Transverse colon (tissue), 4 donors: ENCODE results near the gene ZNF559.

Source experiments
- CTCF ChIP-seq, 5 experiments: fragments of 200-600 bp in 3 of 5; fragments of 450-650 bp in 2 of 5; sonication (generic) in 3 of 5; IDR thresholded peaks; 1 replicate in 2 of 5; 2 replicates in 3 of 5; pipeline ENCODE4 v1.5.1; 2016 to 2017; ENCODE audit warnings: antibody characterized with exemption in 5 of 5, inconsistent platforms in 3 of 5, mild to moderate bottlenecking in 2 of 5, moderate library complexity in 1 of 5
- POLR2A ChIP-seq: fragments of 450-650 bp; IDR thresholded peaks from one replicate; pipeline ENCODE4 v1.6.1; 2016; ENCODE audit warnings: antibody characterized with exemption, mild to moderate bottlenecking, moderate library complexity
- POLR2AphosphoS5 ChIP-seq, 3 donors: sonication (generic); formaldehyde crosslinking; IDR thresholded peaks; one replicate each; pipeline ENCODE4 v1.6.1; 2016; ENCODE audit warnings: antibody characterized with exemption in 3 of 3

GRCh38 chr19:9362905-9363304 is 38.9 kb downstream of the ZNF559 start, which contains the start of gene ZNF177:
- TF ChIP-seq CTCF (IDR thresholded peaks at IDR 0.05) (no peak), POLR2AphosphoS5 (IDR thresholded peaks at IDR 0.05) (no peak), POLR2A (no peak)
